ENCODE data around the gene MRTFA. TPM values are rescaled to one million over a fixed set of nuclear protein-coding genes. Genes with fewer than 3 reads are reported as not detected.

Gene MRTFA
- total RNA-seq, 1 experiment from 2014 or later: 52.7 TPM

DNA sequence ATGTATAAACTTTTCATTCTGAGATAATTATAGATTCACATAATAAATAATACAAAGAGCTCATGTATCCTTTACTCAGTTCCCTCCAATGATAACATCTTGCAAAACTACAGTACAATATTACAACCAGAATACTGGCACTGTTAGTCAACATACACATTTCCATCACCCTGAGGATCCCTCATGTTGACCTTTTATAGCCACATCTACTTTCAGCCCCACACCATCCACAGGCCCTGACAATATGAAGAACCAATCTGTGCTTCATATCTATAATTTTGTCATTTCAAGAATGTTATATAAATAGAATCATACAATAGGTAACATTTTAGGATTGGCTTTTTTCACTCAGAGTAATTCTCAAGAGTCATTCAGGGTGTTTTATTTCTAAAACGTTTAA, 115.5 kb downstream of the MRTFA start:
- no TSS peak for BruUV-seq (replicated peaks)
- H3K27me3 Mint-ChIP-seq (ENCODE audit: insufficient read depth, unreplicated experiment): no peaks in the 10 kb centered on the region
- ChIA-PET CTCF (interaction anchor here (0.8 to 1.0 kb wide), 2 partner anchors 15 to 125 kb away, joined by 4 to 6 read pairs; no protein-coding TSS in a partner anchor), POLR2A (interaction anchor here (0.7 to 1.2 kb wide), 7 partner anchors 8 to 131 kb away, joined by 3 to 4 read pairs (median 4); no protein-coding TSS in a partner anchor)
- peaks cover 28% of the 10 kb centered on the region for H3K4me1 Mint-ChIP-seq (ENCODE audit: insufficient read depth, unreplicated experiment)
- DNase-seq (ENCODE audit: unreplicated experiment): no peak
- H3K36me3 Mint-ChIP-seq (ENCODE audit: insufficient read depth, unreplicated experiment): peaks cover 25% of the 10 kb centered on the region
- H3K27ac Mint-ChIP-seq (ENCODE audit: low read depth, unreplicated experiment): no peak overlapping the region
- TF ChIP-seq, protein P1, sequence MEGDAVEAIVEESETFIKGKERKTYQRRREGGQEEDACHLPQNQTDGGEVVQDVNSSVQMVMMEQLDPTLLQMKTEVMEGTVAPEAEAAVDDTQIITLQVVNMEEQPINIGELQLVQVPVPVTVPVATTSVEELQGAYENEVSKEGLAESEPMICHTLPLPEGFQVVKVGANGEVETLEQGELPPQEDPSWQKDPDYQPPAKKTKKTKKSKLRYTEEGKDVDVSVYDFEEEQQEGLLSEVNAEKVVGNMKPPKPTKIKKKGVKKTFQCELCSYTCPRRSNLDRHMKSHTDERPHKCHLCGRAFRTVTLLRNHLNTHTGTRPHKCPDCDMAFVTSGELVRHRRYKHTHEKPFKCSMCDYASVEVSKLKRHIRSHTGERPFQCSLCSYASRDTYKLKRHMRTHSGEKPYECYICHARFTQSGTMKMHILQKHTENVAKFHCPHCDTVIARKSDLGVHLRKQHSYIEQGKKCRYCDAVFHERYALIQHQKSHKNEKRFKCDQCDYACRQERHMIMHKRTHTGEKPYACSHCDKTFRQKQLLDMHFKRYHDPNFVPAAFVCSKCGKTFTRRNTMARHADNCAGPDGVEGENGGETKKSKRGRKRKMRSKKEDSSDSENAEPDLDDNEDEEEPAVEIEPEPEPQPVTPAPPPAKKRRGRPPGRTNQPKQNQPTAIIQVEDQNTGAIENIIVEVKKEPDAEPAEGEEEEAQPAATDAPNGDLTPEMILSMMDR (IDR thresholded peaks at IDR 0.05; ENCODE audit: unreplicated experiment): no peak
- H3K9me3 Mint-ChIP-seq (ENCODE audit: unreplicated experiment): no peaks in the 10 kb centered on the region
- H3K4me3 Mint-ChIP-seq (ENCODE audit: unreplicated experiment): no peak overlapping the region
- intact Hi-C loops (cut with micrococcal nuclease): loop anchor here (5.0 kb wide), 1 partner anchor 84 kb away; no protein-coding TSS in a partner anchor

GRCh38 chr22:40520562-40520961, 116.0 kb downstream of the MRTFA start:
- Mint-ChIP-seq H3K27me3 (ENCODE audit: insufficient read depth, unreplicated experiment) (no peaks in the 10 kb centered on the region), H3K27ac (ENCODE audit: low read depth, unreplicated experiment) (no peak overlapping the region), H3K9me3 (ENCODE audit: unreplicated experiment) (no peaks in the 10 kb centered on the region), H3K36me3 (ENCODE audit: insufficient read depth, unreplicated experiment) (peaks cover 25% of the 10 kb centered on the region), H3K4me1 (ENCODE audit: insufficient read depth, unreplicated experiment) (peaks cover 28% of the 10 kb centered on the region), H3K4me3 (ENCODE audit: unreplicated experiment) (no peak overlapping the region)
- no TSS peak for BruUV-seq (replicated peaks)
- DNase-seq (ENCODE audit: unreplicated experiment): no peak
- intact Hi-C loops (cut with micrococcal nuclease): loop anchor here (5.0 kb wide), 1 partner anchor 83 kb away; no protein-coding TSS in a partner anchor
- TF ChIP-seq, protein P1 (IDR thresholded peaks at IDR 0.05; ENCODE audit: unreplicated experiment): no peak
- ChIA-PET CTCF (interaction anchor here (1.0 kb wide), 1 partner anchor 125 kb away, joined by 4 read pairs; no protein-coding TSS in a partner anchor), POLR2A (interaction anchor here (0.7 to 1.2 kb wide), 7 partner anchors 8 to 131 kb away, joined by 3 to 4 read pairs (median 4); no protein-coding TSS in a partner anchor)

DNA sequence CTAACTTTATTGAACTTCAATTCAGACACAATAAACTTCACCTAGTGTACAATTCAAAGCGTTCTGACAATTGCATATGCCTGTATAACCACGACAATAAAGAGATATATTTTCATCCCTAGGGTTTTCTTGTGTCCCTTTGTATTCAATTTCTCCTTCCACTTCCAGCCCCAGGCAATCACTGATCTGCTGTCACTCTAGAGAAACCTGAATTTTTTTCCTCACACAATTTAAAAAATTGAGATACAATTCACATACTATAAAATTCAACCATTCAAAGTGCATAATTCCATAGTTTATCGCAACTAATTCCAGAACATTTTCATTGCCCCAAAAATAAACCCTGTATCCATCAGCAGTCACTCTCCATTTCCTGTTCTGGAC, 116.6 kb downstream of the MRTFA start:
- TF ChIP-seq, protein P1 (IDR thresholded peaks at IDR 0.05; ENCODE audit: unreplicated experiment): no peak
- Mint-ChIP-seq H3K4me1 (ENCODE audit: insufficient read depth, unreplicated experiment) (peaks cover 28% of the 10 kb centered on the region), H3K4me3 (ENCODE audit: unreplicated experiment) (no peak overlapping the region), H3K27me3 (ENCODE audit: insufficient read depth, unreplicated experiment) (no peaks in the 10 kb centered on the region), H3K27ac (ENCODE audit: low read depth, unreplicated experiment) (no peak overlapping the region), H3K36me3 (ENCODE audit: insufficient read depth, unreplicated experiment) (peaks cover 31% of the 10 kb centered on the region), H3K9me3 (ENCODE audit: unreplicated experiment) (no peaks in the 10 kb centered on the region)
- ChIA-PET CTCF (no interaction called here), POLR2A (interaction anchor here (5.0 kb wide), 1 partner anchor 12 kb away, joined by 31 read pairs; no protein-coding TSS in a partner anchor)
- DNase-seq (ENCODE audit: unreplicated experiment): no peak
- BruUV-seq (replicated peaks): no TSS peak
- intact Hi-C loops (cut with micrococcal nuclease): loop anchor here (5.0 kb wide), 1 partner anchor 83 kb away; no protein-coding TSS in a partner anchor

DNA sequence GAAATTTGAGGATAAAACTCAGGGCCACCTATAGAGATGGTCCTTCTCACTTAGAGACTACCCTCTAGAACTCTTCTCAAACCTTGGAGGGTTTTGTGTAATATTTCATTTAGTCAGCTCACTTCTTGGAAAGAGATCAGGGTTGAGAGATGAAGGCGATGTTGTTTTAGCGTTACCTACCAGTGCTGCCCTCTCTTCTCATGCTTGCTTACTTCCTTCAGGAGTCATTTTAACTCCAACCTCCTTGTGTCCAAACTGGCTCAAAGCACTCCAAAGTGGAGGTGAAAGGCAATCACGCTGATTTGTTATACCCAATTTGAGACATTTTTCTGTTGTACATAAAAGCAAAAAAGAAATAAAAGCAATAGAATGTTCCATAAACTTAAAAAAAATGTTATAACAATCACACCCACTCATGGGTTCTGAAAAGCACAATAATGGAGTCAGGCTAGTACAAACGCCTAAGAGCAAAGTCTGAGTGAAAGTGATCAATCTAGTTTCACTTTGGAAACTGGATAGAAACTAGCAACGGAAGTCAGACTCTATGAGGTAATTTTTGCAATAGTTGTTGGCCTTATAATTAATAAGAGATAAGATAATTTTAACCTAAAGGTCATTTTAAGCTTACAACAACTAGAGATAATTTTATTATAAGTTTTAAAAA, 117.1 kb downstream of the MRTFA start:
- intact Hi-C loops (cut with micrococcal nuclease): no loop called here
- DNase-seq (ENCODE audit: unreplicated experiment): no peak
- Mint-ChIP-seq H3K4me3 (ENCODE audit: unreplicated experiment) (no peak overlapping the region), H3K27me3 (ENCODE audit: insufficient read depth, unreplicated experiment) (no peaks in the 10 kb centered on the region), H3K36me3 (ENCODE audit: insufficient read depth, unreplicated experiment) (peaks cover 34% of the 10 kb centered on the region), H3K4me1 (ENCODE audit: insufficient read depth, unreplicated experiment) (peaks cover 23% of the 10 kb centered on the region), H3K27ac (ENCODE audit: low read depth, unreplicated experiment) (no peak overlapping the region), H3K9me3 (ENCODE audit: unreplicated experiment) (no peaks in the 10 kb centered on the region)
- CTCF ChIA-PET: no interaction called here
- no TSS peak for BruUV-seq (replicated peaks)
- POLR2A ChIA-PET: interaction anchor here (5.0 kb wide), 1 partner anchor 13 kb away, joined by 31 read pairs; no protein-coding TSS in a partner anchor
- TF ChIP-seq, protein P1 (IDR thresholded peaks at IDR 0.05; ENCODE audit: unreplicated experiment): no peak
